Measurements from ENCODE around the gene KIAA1328.

DNA sequence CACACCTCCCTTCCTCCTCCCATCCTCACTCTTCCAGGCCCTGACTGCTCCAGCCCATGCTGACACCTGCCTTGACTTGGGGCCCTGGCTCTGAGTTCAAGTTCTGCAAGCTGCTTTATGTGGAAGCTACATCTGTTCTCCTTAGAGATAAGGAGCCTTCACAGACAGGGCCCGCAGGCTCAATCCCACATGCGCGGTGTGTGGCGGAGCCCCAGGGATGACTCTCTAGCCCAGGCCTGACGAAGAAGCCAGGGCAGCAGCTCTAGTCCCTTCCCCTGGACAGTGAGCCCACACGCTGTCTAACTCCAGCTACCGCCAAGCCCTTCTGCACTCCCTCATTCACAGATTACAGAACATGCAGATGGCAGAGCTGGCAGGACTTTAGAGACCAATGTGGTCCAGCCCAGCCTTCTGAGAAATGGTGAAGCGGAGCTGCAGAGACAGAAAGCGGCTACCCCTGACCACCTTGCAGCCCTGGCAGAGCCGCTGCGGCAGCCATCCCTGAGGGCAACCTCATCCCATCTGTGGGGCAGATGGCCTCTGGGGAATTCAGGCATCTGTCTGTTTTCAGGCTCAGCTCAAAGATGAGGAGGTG, 432.4 kb downstream of the KIAA1328 start:
- no peak for TF ChIP-seq EP300 (IDR thresholded peaks at IDR 0.05)
- TF ChIP-seq CTCF (IDR thresholded peaks at IDR 0.05), result no peak
- TF ChIP-seq POLR2A (IDR thresholded peaks at IDR 0.05), result no peak

Measured in tibial nerve (tissue), 4 donors.